Measurements from ENCODE around the gene GLS. TPM values are rescaled to one million over a fixed set of nuclear protein-coding genes. Genes with fewer than 3 reads are reported as not detected.

Gene GLS
- total RNA-seq, 4 donors from 2014 or later: 85.4 to 219 (median 117) TPM

DNA sequence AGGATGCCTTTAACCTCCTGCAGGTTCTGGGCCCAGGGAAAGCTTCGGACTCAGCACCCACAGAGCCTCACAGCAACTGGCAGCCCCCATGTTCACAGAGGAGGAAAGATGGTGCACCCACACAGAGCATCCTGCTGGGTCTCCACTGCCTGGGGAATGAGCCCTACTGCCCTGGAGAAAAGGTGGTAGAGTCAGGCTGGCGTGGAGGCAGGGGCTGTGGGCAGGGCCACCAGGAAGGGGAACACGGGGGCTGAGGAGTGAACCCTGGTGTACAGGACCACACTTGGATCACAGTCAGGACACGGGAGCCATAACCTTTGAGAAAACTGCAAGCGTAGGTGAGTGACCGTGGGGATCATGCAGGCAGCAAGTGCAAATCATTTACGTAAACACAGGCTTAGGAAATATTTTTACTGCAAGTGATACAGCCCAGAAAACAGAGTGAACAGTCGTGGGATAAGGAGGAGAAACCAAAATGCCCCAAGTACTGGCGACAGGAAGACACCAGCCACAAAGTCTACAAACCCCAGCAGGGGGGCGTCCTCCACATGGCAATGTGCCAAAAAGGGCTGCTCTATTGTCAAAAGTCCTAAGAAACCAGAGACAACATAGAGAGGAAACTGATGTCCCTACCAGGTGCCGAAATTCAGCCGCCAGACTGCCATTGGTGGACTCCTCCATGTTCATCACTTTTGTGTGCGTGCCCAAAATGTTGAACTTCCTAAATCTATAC, 105.8 kb downstream of the GLS start:
- H3K27me3 ChIP-seq: no peaks in the 10 kb centered on the region
- WGBS, 2 donors (ENCODE audit: low coverage in 1 of 2): 50 to 69% methylated on average over 2 to 9 of the region's 13 CpGs
- H3K4me3 ChIP-seq: no peak overlapping the region
- ATAC-seq: no peak
- peaks cover 4 to 100% of the 10 kb centered on the region in 2 donors for H3K36me3 ChIP-seq
- no peaks in the 10 kb centered on the region for H3K9me3 ChIP-seq
- no peak overlapping the region for H3K27ac ChIP-seq
- no peak for TF ChIP-seq POLR2A (IDR thresholded peaks at IDR 0.05)
- no peak for TF ChIP-seq EP300 (IDR thresholded peaks at IDR 0.05)
- no peak for TF ChIP-seq CTCF (IDR thresholded peaks at IDR 0.05)
- no peak for TF ChIP-seq POLR2AphosphoS5 (IDR thresholded peaks at IDR 0.05)
- H3K4me1 ChIP-seq: no peaks in the 10 kb centered on the region

DNA sequence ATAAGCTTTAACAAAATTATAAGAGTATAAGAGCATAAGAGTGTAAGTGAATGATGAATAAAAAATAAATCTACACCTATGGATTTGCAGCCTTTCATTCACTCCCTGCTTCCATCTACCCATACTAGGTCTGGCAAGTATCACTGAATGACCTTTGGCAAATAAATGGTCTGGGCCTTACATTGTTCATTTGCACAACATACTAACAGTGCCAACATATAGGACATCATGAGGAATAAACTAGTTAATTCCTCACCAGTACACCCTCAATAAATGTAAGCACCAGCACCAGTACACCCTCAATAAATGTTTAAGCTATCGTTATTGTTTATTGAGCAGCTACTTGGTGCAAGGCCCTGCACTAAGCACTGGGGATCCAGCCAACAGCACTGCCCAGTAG, 106.5 kb downstream of the GLS start:
- Histone ChIP-seq H3K36me3 (peaks cover 4 to 100% of the 10 kb centered on the region in 2 donors), H3K4me1 (no peaks in the 10 kb centered on the region), H3K27me3 (no peaks in the 10 kb centered on the region), H3K4me3 (no peak overlapping the region), H3K27ac (no peak overlapping the region), H3K9me3 (no peaks in the 10 kb centered on the region)
- WGBS, 2 donors (ENCODE audit: low coverage in 1 of 2): 86 to 100% methylated on average over 1 of the region's 1 CpG
- TF ChIP-seq EP300 (IDR thresholded peaks at IDR 0.05) (no peak), POLR2A (IDR thresholded peaks at IDR 0.05) (no peak), POLR2AphosphoS5 (IDR thresholded peaks at IDR 0.05) (no peak), CTCF (IDR thresholded peaks at IDR 0.05) (no peak)
- ATAC-seq: no peak

DNA sequence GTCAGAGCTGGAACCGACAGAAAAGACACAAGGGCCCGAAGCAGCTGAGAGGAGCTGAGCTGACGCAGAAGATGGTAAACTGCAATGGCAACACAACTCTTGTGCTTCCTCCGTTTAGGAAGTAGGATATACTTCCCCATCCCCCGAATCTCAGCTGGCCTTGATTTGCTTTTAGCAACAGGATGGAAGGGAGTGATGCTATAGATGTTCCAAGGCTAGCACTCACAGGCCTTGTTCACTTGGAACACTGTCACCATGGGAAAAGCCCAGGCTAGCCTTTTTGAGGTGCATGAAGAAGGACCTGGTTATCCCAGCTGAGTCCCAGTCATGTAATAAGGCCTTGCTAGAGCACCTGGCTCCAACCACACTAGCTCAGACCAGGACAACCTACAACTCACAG, 107.3 kb downstream of the GLS start:
- Histone ChIP-seq H3K9me3 (no peaks in the 10 kb centered on the region), H3K27ac (no peak overlapping the region), H3K36me3 (peaks cover 4 to 100% of the 10 kb centered on the region in 2 donors), H3K4me1 (no peaks in the 10 kb centered on the region), H3K4me3 (no peak overlapping the region), H3K27me3 (no peaks in the 10 kb centered on the region)
- 93 to 94% methylated on average over 3 to 5 of the region's 5 CpGs for WGBS, 2 donors (ENCODE audit: low coverage in 1 of 2)
- no peak for ATAC-seq
- TF ChIP-seq EP300 (IDR thresholded peaks at IDR 0.05): no peak
- TF ChIP-seq POLR2AphosphoS5 (IDR thresholded peaks at IDR 0.05): no peak
- no peak for TF ChIP-seq CTCF (IDR thresholded peaks at IDR 0.05)
- no peak for TF ChIP-seq POLR2A (IDR thresholded peaks at IDR 0.05)

GRCh38 chr2:190988910-190989309, 108.3 kb downstream of the GLS start:
- WGBS, 2 donors (ENCODE audit: low coverage in 1 of 2): no CpG with 5 or more reads among the region's 3 CpGs
- H3K36me3 ChIP-seq: peaks cover 0 to 100% of the 10 kb centered on the region in 2 donors
- no peak for ATAC-seq

More at GRCh38 chr2:190988910-190989309, 108.3 kb downstream of the GLS start:
- no peak overlapping the region for H3K4me3 ChIP-seq
- no peaks in the 10 kb centered on the region for H3K4me1 ChIP-seq
- no peak overlapping the region for H3K27ac ChIP-seq
- H3K9me3 ChIP-seq: no peaks in the 10 kb centered on the region
- H3K27me3 ChIP-seq: no peaks in the 10 kb centered on the region
- TF ChIP-seq POLR2AphosphoS5 (IDR thresholded peaks at IDR 0.05) (no peak), POLR2A (IDR thresholded peaks at IDR 0.05) (no peak), CTCF (IDR thresholded peaks at IDR 0.05) (no peak), EP300 (IDR thresholded peaks at IDR 0.05) (no peak)
